IPS-NIHi11 (cell line): Measurements from ENCODE around the gene CALHM6.

ENCODE experiments used
- DNase-seq: peaks from one replicate; pipeline ENCODE4 v3.0.0; 2012; ENCODE audit warnings: mixed read lengths, low spot score

The CALHM6 gene

GRCh38 chr6:116445102-116445501 lies 16.1 kb upstream of the CALHM6 start:
- DNase-seq, result no peak

- DNase-seq, result no peak
These were observed 14.8 kb upstream of the CALHM6 start for GRCh38 chr6:116446399-116446798.

GRCh38 chr6:116447052-116447451 lies 14.1 kb upstream of the CALHM6 start:
- no peak for DNase-seq

GRCh38 chr6:116447496-116448011 lies 13.6 kb upstream of the CALHM6 start:
- no peak for DNase-seq

GRCh38 chr6:116449565-116449964 lies 11.6 kb upstream of the CALHM6 start:
- DNase-seq, result no peak

GRCh38 chr6:116450185-116450710 lies 10.9 kb upstream of the CALHM6 start:
- DNase-seq, result no peak

- no peak for DNase-seq
These were observed 10.1 kb upstream of the CALHM6 start for GRCh38 chr6:116450769-116451740.

- no peak for DNase-seq
These were observed 9.3 kb upstream of the CALHM6 start for GRCh38 chr6:116451916-116452315.

GRCh38 chr6:116452531-116452930 lies 8.6 kb upstream of the CALHM6 start:
- DNase-seq, result no peak

GRCh38 chr6:116456106-116456505 lies 5.1 kb upstream of the CALHM6 start:
- DNase-seq, result no peak

- no peak for DNase-seq
These were observed 4.2 kb upstream of the CALHM6 start for GRCh38 chr6:116456927-116457326.

GRCh38 chr6:116458264-116458663 lies 2.9 kb upstream of the CALHM6 start:
- no peak for DNase-seq

- DNase-seq, result no peak
These were observed 1.2 kb upstream of the CALHM6 start for GRCh38 chr6:116459927-116460326.

- DNase-seq, result peak; percentile 78
These were observed 1.0 kb downstream of the CALHM6 start for GRCh38 chr6:116461932-116462885.

GRCh38 chr6:116463301-116463700 lies 2.1 kb downstream of the CALHM6 start:
- DNase-seq, result no peak

GRCh38 chr6:116465246-116465645 lies 4.1 kb downstream of the CALHM6 start:
- DNase-seq, result no peak

GRCh38 chr6:116467096-116467495 lies 5.9 kb downstream of the CALHM6 start:
- no peak for DNase-seq

GRCh38 chr6:116467514-116467913 lies 6.3 kb downstream of the CALHM6 start:
- no peak for DNase-seq

GRCh38 chr6:116468293-116468692 lies 7.1 kb downstream of the CALHM6 start:
- no peak for DNase-seq

- no peak for DNase-seq
These were observed 10.4 kb downstream of the CALHM6 start for GRCh38 chr6:116471531-116471930.

GRCh38 chr6:116472706-116473105 lies 11.5 kb downstream of the CALHM6 start:
- DNase-seq, result no peak

GRCh38 chr6:116475141-116475540 lies 14.0 kb downstream of the CALHM6 start:
- no peak for DNase-seq
